HG03159 (cell line): ENCODE measurements around the gene DRD4.

Experiments used
- ATAC-seq: cut with Tn5 transposase; IDR thresholded peaks from one replicate; pipeline ENCODE4 v1.9.1; 2021; ENCODE audit warnings: mild to moderate bottlenecking, moderate library complexity; ENCODE audit not compliant: unreplicated experiment

DRD4 gene

DNA sequence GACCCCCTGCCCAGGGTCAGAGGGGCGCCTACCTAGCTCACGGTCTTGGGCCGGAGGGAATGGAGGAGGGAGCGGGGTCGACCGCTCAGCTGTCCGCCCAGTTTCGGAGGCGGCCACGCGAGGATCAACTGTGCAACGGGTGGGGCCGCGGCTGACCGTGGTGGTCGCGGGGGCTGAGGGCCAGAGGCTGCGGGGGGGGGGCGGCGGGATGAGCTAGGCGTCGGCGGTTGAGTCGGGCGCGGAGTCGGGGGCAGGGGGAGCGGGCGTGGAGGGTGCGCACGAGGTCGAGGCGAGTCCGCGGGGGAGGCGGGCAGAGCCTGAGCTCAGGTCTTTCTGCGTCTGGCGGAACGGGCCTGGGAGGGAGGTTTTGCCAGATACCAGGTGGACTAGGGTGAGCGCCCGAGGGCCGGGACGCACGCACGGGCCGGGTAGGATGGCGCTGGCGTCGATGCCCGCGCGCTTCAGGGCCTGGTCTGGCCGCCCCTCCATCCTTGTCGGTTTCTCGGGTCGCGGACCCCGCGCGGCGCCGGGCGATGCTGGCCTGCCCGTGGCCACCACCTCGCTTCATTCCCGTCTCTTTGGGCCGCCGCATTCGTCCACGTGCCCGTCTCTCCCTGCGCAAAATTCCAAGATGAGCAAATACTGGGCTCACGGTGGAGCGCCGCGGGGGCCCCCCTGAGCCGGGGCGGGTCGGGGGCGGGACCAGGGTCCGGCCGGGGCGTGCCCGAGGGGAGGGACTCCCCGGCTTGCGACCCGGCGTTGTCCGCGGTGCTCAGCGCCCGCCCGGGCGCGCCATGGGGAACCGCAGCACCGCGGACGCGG lies at the start of gene DRD4:
DRD4 (plus strand) TSS at position 759 of the 822 bp plus-strand sequence; CDS start at position 795, 36 bp downstream.
- ATAC-seq, result no peak

- no peak for ATAC-seq
Measured at GRCh38 chr11:587546-587945, 49.5 kb upstream of the DRD4 start.

- ATAC-seq, result no peak
Measured at GRCh38 chr11:587978-588380, 49.1 kb upstream of the DRD4 start.

DNA sequence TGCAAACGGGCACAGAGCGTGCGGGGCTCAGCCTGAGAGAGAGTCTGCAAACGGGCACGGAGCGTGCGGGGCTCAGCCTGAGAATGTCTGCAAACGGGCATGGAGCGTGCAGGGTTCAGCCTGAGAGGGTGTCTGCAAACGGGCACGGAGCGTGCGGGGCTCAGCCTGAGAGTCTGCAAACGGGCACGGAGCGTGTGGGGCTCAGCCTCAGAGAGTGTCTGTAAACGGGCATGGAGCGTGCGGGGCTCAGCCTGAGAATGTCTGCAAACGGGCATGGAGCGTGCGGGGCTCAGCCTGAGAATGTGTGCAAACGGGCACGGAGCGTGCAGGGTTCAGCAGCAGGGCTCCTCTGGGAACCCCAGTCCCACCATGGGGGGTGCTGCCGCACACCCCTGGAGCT lies 47.3 kb upstream of the DRD4 start:
- no peak for ATAC-seq

DNA sequence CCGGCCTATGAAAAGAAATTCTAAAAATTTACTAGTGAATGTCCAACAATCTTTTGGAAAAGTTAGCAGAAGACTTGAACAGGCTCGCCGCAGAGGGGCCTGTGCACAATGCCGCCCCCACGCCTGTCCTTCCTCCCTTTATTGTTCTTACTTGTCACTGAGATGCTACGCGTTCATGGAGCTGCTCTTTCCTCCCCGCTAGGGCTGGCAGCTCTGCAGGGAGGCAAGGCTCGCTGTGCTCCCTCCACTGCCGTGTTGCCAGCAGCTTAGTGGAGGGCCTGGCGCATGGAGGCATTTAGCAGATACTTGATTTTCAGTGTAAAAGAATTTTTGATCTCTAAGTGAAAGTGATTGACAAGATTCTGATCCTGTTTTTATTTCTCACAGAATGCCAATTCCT lies 46.1 kb upstream of the DRD4 start:
- ATAC-seq, result no peak

GRCh38 chr11:592501-592900 lies 44.6 kb upstream of the DRD4 start:
- no peak for ATAC-seq

GRCh38 chr11:592918-593317 lies 44.2 kb upstream of the DRD4 start:
- ATAC-seq, result no peak

GRCh38 chr11:593347-593746 lies 43.7 kb upstream of the DRD4 start:
- ATAC-seq, result no peak

- no peak for ATAC-seq
Measured at GRCh38 chr11:595400-595799, 41.7 kb upstream of the DRD4 start.

DNA sequence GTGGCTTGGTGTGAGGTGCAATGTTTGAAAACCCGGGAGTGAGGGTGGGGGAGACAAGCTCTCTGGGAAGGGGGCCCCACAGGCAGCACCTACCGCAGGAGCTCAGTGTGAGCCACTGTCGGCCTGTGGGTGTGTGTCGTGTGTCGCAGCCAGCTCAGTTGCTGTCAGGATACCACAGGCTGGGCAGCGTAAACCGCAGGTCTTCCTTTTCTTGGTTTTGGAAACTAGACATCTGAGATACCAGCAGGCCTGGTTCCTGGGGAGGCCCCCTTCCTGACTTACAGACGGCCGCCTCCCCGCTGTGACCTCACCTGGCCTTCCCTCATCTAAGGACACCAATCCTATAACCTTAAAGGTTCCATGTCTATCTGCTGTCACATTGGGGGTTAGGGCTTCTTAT lies 40.7 kb upstream of the DRD4 start:
- ATAC-seq, result no peak

DNA sequence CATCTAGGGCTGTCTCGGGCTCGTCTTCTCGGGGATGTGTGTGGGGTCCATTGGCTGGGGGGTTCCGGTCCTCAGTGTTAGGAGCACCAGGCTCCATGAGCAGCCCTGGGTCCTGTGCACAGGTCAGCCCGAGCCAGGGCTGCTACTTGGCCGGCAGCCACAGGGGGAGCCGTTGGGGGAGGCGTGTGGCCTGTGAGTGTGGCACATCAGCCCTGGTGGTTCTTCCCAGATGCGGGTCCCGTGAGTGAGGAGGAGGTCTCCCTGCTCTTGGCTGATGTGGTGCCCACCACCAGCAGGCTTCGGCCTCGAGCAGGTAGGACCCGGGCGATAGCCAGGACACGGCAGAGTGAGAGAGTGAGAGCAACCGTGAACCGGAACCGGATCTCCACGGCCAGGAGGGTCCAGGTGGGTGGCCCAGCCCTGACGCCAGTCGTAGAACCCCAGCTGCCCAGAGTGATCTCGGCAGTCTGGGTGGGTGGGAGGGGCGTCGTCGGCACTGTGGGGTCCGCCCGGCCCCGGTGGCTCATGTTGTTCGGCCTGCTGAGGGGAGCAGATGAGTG lies 39.8 kb upstream of the DRD4 start:
- ATAC-seq, result no peak

GRCh38 chr11:598005-598680 lies 38.9 kb upstream of the DRD4 start:
- no peak for ATAC-seq

- ATAC-seq, result no peak
Measured at GRCh38 chr11:601573-602245, 35.4 kb upstream of the DRD4 start.

DNA sequence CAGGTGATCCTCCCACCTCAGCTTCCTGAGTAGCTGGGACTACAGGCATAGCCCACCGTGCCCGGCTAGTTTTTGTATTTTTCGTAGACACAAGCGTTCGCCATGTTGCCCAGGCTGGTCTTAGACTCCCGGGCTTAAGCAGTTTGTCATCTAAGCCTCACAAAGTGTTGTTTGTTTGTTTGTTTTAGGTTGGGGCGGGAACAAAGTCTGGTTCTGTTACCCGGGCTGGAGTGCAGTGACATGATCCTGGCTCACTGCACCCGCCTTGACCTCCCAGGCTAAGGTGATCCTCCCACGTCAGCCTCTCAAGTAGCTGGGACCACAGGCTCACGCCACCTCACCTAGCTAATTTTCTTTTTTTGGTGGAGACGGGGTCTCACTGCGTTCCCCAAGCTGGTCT lies 33.9 kb upstream of the DRD4 start:
- ATAC-seq, result no peak

- ATAC-seq, result no peak
Measured at GRCh38 chr11:605286-606129, 31.6 kb upstream of the DRD4 start.

DNA sequence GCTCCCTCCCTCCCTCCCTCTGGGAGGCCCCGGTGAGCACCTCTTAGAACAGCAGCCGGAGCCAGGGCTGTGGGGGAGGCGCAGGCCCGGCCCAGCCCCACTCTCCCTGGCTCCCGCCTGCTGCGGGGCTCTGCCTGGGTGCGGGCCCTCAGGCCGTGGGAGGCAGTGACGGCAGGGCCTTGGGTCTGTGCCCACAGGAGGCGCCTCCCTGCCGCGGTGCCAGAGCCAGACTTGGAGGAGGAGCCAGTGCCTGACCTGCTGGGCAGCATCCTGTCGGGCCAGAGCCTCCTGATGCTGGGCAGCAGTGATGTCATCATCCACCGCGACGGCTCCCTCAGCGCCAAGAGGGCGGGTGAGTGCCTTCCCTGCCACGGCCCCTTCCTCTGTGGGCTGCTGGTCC lies 30.8 kb upstream of the DRD4 start:
- ATAC-seq, result no peak

- ATAC-seq, result no peak
Measured at GRCh38 chr11:607020-607780, 29.9 kb upstream of the DRD4 start.

DNA sequence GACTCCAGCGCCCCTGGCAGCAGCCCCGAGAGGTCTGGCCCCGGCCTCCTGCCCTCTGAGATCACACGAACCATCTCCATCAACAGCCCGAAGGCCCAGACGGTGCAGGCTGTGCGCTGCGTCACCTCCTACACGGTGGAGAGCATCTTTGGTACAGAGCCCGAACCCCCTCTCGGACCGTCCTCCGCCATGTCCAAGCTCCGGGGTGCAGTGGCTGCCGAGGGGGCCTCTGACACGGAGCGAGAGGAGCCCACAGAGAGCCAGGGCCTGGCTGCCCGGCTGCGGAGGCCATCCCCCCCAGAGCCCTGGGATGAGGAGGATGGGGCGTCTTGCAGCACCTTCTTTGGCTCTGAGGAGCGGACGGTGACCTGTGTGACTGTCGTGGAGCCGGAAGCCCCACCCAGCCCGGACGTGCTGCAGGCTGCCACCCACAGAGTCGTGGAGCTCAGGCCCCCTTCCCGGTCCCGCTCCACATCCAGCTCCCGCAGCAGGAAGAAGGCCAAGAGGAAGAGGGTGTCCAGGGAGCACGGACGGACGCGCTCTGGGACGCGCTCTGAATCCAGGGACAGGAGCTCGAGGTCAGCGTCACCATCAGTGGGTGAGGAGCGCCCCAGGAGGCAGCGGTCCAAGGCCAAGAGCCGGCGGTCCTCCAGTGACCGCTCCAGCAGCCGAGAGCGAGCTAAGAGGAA lies 29.0 kb upstream of the DRD4 start:
- no peak for ATAC-seq

GRCh38 chr11:608791-609251 lies 28.2 kb upstream of the DRD4 start:
- no peak for ATAC-seq
